ENCODE results near the gene MPC1. TPM values are rescaled to one million over a fixed set of nuclear protein-coding genes. Genes with fewer than 3 reads are reported as not detected.

The MPC1 gene
- total and polyA plus RNA-seq, 4 donors: 36.7 to 128 (median 66.7) TPM

DNA sequence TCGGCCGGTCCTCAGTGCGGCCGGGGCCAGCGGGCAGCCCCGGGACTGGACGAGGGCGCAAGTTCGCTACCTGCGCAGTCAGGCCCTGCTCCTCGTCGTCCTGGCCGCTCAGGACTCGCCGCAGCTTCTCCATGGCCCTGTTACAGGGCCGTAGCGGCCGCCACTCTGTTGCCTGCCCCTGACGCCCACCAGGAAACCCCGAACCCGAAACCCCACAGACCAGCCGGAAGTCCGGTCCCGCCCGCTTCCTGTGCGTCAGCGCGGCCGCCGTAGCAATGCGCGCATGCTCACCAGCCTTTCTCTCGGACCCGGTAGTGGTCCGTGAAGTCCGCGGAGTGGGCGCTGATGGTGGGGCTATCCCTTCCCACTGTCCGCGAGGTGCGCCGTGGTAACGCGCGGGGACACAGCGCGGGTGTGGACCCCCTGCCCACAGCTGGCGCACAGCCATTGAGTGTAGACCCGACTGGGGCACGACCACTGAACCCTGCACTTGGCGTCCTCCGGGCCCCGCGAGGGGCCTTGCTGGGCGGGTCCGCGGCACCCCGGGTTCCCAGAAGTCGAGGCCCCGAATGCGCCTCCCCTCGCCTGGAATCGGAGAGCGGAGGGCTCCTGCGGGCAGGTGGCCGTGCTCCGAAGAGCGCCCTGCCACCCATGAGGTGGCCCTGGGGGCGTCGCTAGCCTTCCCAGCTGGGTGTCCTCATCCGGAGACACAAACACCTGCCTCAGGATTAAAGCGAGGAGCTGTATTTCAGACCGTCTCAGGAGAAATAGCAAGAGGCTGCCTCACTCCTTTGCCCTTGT lies 40.2 kb downstream of the MPC1 start, which contains the start of gene SFT2D1:
TSS of gene SFT2D1 (minus strand) at position 197 of the 801 bp plus-strand sequence. CDS start at position 133, 64 bp downstream.
- WGBS, 2 donors: 1% methylated on average over 69 to 73 of the region's 73 CpGs
- intact Hi-C loops (cut with DNase I): loop anchor here (2.0 to 5.0 kb wide), 3 partner anchors 22 to 40 kb away; partner anchors contain the start of gene MPC1 (in 2 of the 2)
- H3K9me3 ChIP-seq (ENCODE audit: control insufficient read depth, low read length): no peaks in the 10 kb centered on the region

DNA sequence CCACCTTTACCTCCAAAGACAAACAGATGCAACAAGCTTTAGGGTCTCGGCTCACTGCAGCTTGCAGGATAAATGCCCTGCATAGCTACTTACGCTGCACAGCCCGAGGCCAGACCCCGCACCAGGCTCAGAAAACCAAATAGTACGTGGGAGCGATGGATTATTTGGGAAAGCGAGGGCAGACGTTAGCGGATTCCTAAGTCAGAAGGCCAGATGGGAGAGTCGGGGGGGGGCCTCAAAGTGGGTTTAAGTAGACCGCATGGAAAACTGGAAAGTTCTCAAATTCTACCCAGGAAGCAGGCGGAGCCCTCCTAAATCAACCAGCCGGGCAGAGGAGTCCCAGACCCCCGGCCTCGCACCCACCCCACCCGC lies 40.8 kb downstream of the MPC1 start:
- no peaks in the 10 kb centered on the region for H3K27me3 ChIP-seq (ENCODE audit: control insufficient read depth in 1 of 2, insufficient read depth in 2 of 2, low read length in 1 of 2)
- H3K9me3 ChIP-seq (ENCODE audit: control insufficient read depth, low read length): no peaks in the 10 kb centered on the region
- intact Hi-C loops (cut with DNase I): loop anchor here (2.0 to 5.0 kb wide), 3 partner anchors 23 to 41 kb away; partner anchors contain the start of gene MPC1 (in 2 of the 2)
- no peak for DNase-seq
- 0 to 1% methylated on average over 14 to 16 of the region's 16 CpGs for WGBS, 2 donors
- peak overlapping the region in 1 of 2 donors; percentile 68 for H3K27ac ChIP-seq (ENCODE audit: low read depth in 1 of 2, low read length in 2 of 2)
- no peaks in the 10 kb centered on the region for H3K36me3 ChIP-seq (ENCODE audit: control insufficient read depth in 1 of 2, insufficient read depth in 2 of 2, low read length in 1 of 2)
- peak overlapping the region; percentile 82 to 91 for H3K4me3 ChIP-seq (ENCODE audit: low read length in 2 of 2)
- ATAC-seq (ENCODE audit: low FRiP score): peak; percentile 8
- H3K4me1 ChIP-seq (ENCODE audit: control insufficient read depth in 1 of 2, insufficient read depth in 2 of 2, low read length in 2 of 2): peaks cover 0 to 3% of the 10 kb centered on the region in 2 donors

More for the DNA sequence above, 40.2 kb downstream of the MPC1 start, which contains the start of gene SFT2D1:
- DNase-seq (peak; percentile 95 to 97), ATAC-seq (ENCODE audit: low FRiP score) (peak; percentile 97)
- Histone ChIP-seq H3K4me3 (ENCODE audit: low read length in 2 of 2) (peak within 1 kb of the TSS; percentile 82 to 91), H3K27me3 (ENCODE audit: control insufficient read depth in 1 of 2, insufficient read depth in 2 of 2, low read length in 1 of 2) (no peaks in the 10 kb centered on the region), H3K4me1 (ENCODE audit: control insufficient read depth in 1 of 2, insufficient read depth in 2 of 2, low read length in 2 of 2) (peaks cover 0 to 3% of the 10 kb centered on the region in 2 donors), H3K27ac (ENCODE audit: low read depth in 1 of 2, low read length in 2 of 2) (peak within 1 kb of the TSS in 1 of 2 donors; percentile 71), H3K36me3 (ENCODE audit: control insufficient read depth in 1 of 2, insufficient read depth in 2 of 2, low read length in 1 of 2) (no peaks in the 10 kb centered on the region)

DNA sequence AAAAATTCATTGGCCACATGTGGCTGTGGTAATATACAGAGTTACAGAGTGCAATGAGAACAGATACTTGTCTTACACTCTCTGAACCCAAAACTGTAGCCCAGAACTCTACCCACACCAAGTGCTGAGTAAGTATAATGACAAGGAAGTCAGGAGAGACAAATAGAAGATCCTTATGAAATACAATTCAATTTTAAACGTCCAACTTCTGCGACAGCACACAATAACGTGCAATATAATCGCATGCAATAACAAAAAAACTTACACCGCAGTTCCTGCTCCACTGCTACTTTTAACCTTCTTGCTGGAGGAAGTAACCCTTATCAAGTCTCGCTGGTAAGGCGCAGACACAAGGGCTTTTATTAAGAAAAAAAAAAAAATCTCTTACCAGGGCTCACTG lies 41.3 kb downstream of the MPC1 start:
- ATAC-seq (ENCODE audit: low FRiP score) (no peak), DNase-seq (no peak)
- H3K27me3 ChIP-seq (ENCODE audit: control insufficient read depth in 1 of 2, insufficient read depth in 2 of 2, low read length in 1 of 2): no peaks in the 10 kb centered on the region
- intact Hi-C loops (cut with DNase I): loop anchor here in 1 of 2 donors (5.0 kb wide), 1 partner anchor 41 kb away; the partner anchor contains the start of gene MPC1
- 34 to 40% methylated on average over 7 of the region's 7 CpGs for WGBS, 2 donors
- peaks cover 0 to 3% of the 10 kb centered on the region in 2 donors for H3K4me1 ChIP-seq (ENCODE audit: control insufficient read depth in 1 of 2, insufficient read depth in 2 of 2, low read length in 2 of 2)
- no peaks in the 10 kb centered on the region for H3K36me3 ChIP-seq (ENCODE audit: control insufficient read depth in 1 of 2, insufficient read depth in 2 of 2, low read length in 1 of 2)
- H3K27ac ChIP-seq (ENCODE audit: low read depth in 1 of 2, low read length in 2 of 2): no peak overlapping the region
- H3K9me3 ChIP-seq (ENCODE audit: control insufficient read depth, low read length): no peaks in the 10 kb centered on the region
- peak overlapping the region; percentile 82 to 91 for H3K4me3 ChIP-seq (ENCODE audit: low read length in 2 of 2)

DNA sequence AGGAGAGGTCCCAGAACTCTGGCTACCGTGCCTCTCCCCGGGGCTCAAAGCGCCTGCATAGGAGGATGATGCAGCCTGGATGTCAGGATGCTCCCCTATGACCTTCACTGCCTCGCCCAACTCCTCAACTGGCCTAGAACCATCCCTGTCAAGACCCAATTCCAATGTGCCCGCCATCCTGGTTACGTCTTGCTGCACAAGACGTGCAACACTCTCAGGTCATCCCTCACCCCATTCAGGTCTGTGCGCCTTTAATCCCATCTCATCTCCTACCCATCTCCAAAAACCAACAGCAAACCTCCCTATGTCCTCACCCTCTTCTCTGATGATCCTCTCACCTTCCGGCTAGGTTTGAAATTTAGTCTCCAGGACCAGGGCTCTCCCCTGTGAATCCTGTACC lies 43.9 kb downstream of the MPC1 start:
- ATAC-seq (ENCODE audit: low FRiP score) (no peak), DNase-seq (no peak)
- Histone ChIP-seq H3K9me3 (ENCODE audit: control insufficient read depth, low read length) (no peaks in the 10 kb centered on the region), H3K4me3 (ENCODE audit: low read length in 2 of 2) (no peak overlapping the region), H3K36me3 (ENCODE audit: control insufficient read depth in 1 of 2, insufficient read depth in 2 of 2, low read length in 1 of 2) (no peaks in the 10 kb centered on the region), H3K27ac (ENCODE audit: low read depth in 1 of 2, low read length in 2 of 2) (no peak overlapping the region), H3K4me1 (ENCODE audit: control insufficient read depth in 1 of 2, insufficient read depth in 2 of 2, low read length in 2 of 2) (peaks cover 0 to 3% of the 10 kb centered on the region in 2 donors), H3K27me3 (ENCODE audit: control insufficient read depth in 1 of 2, insufficient read depth in 2 of 2, low read length in 1 of 2) (no peaks in the 10 kb centered on the region)
- intact Hi-C loops (cut with DNase I): no loop called here
- 96% methylated on average over 9 of the region's 9 CpGs for WGBS, 2 donors

DNA sequence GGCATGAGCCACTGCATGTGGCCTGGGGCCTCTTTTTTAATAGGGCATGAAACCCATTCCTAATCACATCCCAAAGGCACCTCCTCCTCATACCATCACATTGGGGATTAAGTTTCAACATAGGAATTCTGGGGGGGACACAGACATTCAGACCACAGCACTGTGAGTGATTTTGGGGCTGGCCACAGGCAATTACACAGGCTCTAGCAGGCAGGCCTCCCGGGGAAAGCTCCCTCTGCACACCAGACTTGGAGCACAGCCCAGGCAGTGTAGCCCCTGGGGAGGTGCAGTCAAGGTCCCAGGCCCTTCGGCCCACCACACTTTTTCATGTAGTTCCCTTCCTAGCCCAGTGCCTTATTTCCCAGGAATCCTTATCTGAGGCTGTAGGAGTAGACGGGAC lies 45.9 kb downstream of the MPC1 start:
- intact Hi-C loops (cut with DNase I): no loop called here
- H3K4me3 ChIP-seq (ENCODE audit: low read length in 2 of 2): no peak overlapping the region
- 16 to 30% methylated on average over 3 of the region's 3 CpGs for WGBS, 2 donors
- H3K9me3 ChIP-seq (ENCODE audit: control insufficient read depth, low read length): no peaks in the 10 kb centered on the region
- peaks cover 0 to 3% of the 10 kb centered on the region in 2 donors for H3K4me1 ChIP-seq (ENCODE audit: control insufficient read depth in 1 of 2, insufficient read depth in 2 of 2, low read length in 2 of 2)
- H3K36me3 ChIP-seq (ENCODE audit: control insufficient read depth in 1 of 2, insufficient read depth in 2 of 2, low read length in 1 of 2): no peaks in the 10 kb centered on the region
- no peak overlapping the region for H3K27ac ChIP-seq (ENCODE audit: low read depth in 1 of 2, low read length in 2 of 2)
- DNase-seq (no peak), ATAC-seq (ENCODE audit: low FRiP score) (no peak)
- H3K27me3 ChIP-seq (ENCODE audit: control insufficient read depth in 1 of 2, insufficient read depth in 2 of 2, low read length in 1 of 2): no peaks in the 10 kb centered on the region

DNA sequence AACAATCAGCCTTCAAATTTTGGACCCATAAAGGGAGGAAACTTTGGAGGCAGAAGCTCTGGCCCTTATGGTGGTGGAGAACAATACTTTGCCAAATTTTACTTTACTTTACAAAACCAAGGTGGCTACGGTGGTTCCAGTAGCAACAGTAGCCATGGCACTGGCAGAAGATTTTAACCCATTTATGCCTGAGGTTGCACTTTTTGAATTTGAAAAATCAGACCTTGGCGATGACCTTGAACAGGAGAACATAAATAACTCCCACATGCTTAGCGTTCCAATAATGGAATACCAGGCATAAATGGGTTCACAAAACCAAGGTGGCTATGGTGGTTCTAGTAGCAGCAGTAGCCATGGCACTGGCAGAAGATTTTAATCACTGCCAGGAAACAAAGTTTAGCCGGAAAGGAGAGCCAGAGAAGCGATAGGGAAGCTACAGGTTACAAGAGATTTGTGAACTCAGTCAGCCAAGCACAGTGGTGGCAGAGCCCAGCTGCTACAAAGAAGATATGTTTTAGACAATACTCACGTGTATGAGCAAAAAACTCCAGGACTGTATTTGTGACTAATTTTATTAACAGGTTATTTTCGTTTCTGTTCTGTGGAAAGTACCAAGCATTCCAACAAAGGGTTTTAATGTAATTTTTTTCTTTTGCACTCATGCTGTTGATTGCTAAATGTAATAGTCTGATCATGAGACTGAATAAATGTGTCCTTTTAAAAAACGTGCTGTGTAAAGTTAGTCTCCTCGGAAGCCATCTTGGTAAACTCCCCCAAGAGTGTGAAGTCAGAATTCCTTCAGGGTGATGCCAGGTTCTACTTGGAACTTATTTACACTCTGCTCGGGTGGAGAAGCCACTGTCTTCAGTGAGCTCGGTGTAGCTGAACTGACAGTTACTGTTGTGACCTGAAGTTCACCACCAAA lies 47.1 kb downstream of the MPC1 start:
- Histone ChIP-seq H3K36me3 (ENCODE audit: control insufficient read depth in 1 of 2, insufficient read depth in 2 of 2, low read length in 1 of 2) (no peaks in the 10 kb centered on the region), H3K27ac (ENCODE audit: low read depth in 1 of 2, low read length in 2 of 2) (no peak overlapping the region), H3K27me3 (ENCODE audit: control insufficient read depth in 1 of 2, insufficient read depth in 2 of 2, low read length in 1 of 2) (no peaks in the 10 kb centered on the region), H3K9me3 (ENCODE audit: control insufficient read depth, low read length) (no peaks in the 10 kb centered on the region), H3K4me3 (ENCODE audit: low read length in 2 of 2) (no peak overlapping the region), H3K4me1 (ENCODE audit: control insufficient read depth in 1 of 2, insufficient read depth in 2 of 2, low read length in 2 of 2) (peaks cover 0 to 3% of the 10 kb centered on the region in 2 donors)
- no peak for DNase-seq
- intact Hi-C loops (cut with DNase I): no loop called here
- ATAC-seq (ENCODE audit: low FRiP score): no peak
- 63 to 71% methylated on average over 11 of the region's 11 CpGs for WGBS, 2 donors

DNA sequence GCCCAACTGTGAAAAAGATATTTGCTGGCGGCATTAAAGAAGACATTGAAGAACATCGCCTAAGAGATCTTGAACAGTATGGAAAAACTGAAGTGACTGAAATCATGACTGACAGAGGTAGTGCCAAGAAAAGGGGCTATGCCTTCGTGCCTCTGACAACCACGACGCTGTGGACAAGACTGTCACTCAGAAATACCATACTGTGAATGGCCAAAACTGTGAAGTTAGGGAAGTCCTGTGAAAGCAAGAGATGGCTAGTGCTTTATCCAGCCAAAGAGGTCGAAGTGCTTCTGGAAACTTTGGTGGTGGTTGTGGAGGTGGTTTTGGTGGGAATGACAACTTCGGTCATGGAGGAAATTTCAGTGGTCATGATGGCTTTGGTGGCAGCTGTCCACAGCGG lies 47.9 kb downstream of the MPC1 start:
- Histone ChIP-seq H3K4me1 (ENCODE audit: control insufficient read depth in 1 of 2, insufficient read depth in 2 of 2, low read length in 2 of 2) (peaks cover 0 to 3% of the 10 kb centered on the region in 2 donors), H3K4me3 (ENCODE audit: low read length in 2 of 2) (no peak overlapping the region), H3K27me3 (ENCODE audit: control insufficient read depth in 1 of 2, insufficient read depth in 2 of 2, low read length in 1 of 2) (no peaks in the 10 kb centered on the region), H3K9me3 (ENCODE audit: control insufficient read depth, low read length) (no peaks in the 10 kb centered on the region), H3K36me3 (ENCODE audit: control insufficient read depth in 1 of 2, insufficient read depth in 2 of 2, low read length in 1 of 2) (no peaks in the 10 kb centered on the region), H3K27ac (ENCODE audit: low read depth in 1 of 2, low read length in 2 of 2) (no peak overlapping the region)
- intact Hi-C loops (cut with DNase I): no loop called here
- no peak for DNase-seq
- WGBS, 2 donors: 93 to 96% methylated on average over 8 of the region's 8 CpGs
- no peak for ATAC-seq (ENCODE audit: low FRiP score)

DNA sequence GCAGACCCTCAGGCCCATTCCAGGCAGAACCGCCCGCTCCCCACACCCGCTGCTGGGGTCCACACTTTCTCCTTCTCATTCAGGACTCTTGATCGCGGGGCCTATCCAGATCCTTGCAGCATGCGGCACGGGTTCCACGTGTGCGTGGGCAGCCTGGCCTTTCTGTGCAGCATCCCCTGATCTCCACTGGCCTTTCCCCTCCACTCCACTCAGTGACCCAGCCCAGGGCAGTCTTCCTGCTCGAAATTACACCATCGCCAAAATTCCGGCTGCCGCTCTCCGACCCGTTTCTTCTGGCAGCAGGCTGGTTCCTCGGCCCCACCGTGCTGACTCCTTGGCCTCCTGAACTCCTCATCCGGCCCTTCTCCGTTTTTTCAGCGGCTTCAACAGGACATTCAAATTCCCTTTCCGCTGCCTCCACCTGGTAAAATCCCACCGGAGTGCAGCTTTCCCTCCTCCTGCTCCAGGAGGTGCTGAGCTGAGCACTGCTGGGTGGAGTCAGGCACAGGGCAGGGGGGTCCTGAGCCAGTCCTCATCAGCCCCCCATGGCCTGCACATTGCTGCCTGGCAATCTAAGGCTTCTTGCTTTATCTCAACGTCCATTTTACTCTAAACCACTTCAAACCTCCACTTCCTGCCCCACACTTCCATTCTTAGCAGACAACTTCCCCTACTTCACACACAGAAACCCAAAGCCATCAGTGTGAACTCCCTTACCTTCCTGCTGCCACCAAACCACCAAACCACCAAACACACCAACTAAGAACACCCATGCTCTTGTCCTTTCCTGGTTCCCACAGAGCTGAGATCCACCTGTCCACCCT lies 49.4 kb downstream of the MPC1 start:
- no peak overlapping the region for H3K4me3 ChIP-seq (ENCODE audit: low read length in 2 of 2)
- no peak for DNase-seq
- H3K9me3 ChIP-seq (ENCODE audit: control insufficient read depth, low read length): no peaks in the 10 kb centered on the region
- no peaks in the 10 kb centered on the region for H3K4me1 ChIP-seq (ENCODE audit: control insufficient read depth in 1 of 2, insufficient read depth in 2 of 2, low read length in 2 of 2)
- intact Hi-C loops (cut with DNase I): no loop called here
- no peaks in the 10 kb centered on the region for H3K36me3 ChIP-seq (ENCODE audit: control insufficient read depth in 1 of 2, insufficient read depth in 2 of 2, low read length in 1 of 2)
- no peak for ATAC-seq (ENCODE audit: low FRiP score)
- no peaks in the 10 kb centered on the region for H3K27me3 ChIP-seq (ENCODE audit: control insufficient read depth in 1 of 2, insufficient read depth in 2 of 2, low read length in 1 of 2)
- 88% methylated on average over 23 of the region's 23 CpGs for WGBS, 2 donors
- no peak overlapping the region for H3K27ac ChIP-seq (ENCODE audit: low read depth in 1 of 2, low read length in 2 of 2)
